D341Med (cell line): ENCODE measurements around the gene SKOR1.

Experiments
- DNase-seq: peaks from one replicate; pipeline ENCODE4 v3.0.0; 2012; ENCODE audit warnings: low spot score

SKOR1 gene

DNA sequence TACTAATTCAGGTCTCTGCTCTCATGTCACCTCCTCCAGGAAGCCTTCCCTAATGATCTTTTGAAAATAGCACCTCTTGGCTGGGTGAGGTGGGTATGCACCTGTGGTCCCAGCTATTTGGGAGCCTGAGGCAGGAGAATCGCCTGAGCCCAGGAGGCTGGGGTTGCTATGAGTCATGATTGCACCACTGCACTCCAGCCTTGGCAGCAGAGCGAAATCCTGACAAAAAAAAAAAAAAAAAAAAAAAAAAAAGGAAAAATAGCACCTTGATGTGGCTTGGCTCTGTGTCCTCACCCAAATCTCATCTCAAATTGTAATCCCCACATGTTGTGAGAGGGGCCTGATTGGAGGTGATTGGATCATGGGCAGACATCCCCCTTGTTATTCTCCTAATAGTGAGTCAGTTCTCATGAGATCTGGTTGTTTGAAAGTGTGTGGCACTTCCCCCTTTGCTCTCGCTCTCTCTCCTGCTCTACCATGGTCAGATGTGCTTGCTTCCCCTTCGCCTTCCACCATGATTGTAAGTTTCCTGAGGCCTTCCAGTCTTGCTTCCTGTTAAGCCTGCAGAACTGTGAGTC, 25.8 kb downstream of the SKOR1 start:
- no peak for DNase-seq

DNA sequence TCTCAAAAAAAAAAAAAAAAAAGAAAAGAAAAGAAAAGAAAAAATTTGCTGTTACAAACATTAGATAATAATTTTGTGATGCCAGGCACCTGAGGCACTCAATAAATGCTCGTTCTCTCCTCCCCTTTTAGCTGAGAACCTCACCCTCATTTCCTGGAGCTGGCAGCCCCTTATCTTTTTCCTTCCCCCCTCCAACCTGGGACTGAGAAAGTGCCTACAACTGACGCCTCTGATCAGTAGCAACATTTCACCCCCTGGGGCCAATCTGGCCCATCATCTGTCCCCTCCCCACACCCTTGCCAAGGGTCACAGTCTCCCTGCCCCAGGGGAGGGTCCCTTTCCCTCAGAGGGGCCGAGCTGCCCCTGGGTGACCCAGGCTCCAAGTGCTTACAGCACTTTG, 27.1 kb downstream of the SKOR1 start:
- no peak for DNase-seq

DNA sequence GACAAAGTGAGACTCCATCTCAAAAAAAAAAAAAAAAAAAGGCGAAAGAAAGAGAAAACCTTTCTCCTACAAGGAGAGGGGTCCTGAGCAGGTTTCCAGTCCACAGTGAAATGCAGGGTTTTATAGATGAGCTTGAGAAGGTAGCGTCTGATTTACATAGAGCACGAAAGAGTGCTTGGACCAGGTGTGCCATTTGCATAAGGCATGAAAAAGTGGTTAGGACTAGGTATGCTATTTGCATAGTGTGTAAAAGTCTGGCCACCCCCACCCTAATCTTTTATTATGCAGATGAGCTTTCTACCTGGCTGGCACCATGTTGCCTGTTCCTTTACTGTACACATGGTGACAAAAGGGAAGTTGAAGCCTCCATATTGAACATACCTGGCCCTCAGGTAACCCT, 28.1 kb downstream of the SKOR1 start:
- DNase-seq: no peak

DNA sequence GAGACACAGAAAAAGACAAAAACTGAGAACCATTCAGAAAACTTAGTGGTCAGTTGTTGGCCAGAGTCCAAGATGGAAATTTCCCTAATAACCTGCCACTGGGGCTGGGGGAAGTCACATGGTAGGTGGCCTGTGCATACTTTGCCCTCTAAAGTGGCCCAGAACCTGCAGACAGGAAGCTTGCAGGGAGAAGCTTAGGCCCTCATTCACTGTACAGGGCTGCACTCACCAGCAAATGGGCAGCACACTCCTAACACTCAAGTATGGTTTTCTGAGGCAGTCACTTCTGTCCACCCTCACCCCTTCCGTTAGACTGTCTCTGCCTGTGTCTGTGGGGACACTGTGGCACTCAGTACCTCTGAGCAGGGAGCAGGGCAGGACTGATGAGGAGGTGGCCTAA, 29.0 kb downstream of the SKOR1 start:
- DNase-seq: no peak

DNA sequence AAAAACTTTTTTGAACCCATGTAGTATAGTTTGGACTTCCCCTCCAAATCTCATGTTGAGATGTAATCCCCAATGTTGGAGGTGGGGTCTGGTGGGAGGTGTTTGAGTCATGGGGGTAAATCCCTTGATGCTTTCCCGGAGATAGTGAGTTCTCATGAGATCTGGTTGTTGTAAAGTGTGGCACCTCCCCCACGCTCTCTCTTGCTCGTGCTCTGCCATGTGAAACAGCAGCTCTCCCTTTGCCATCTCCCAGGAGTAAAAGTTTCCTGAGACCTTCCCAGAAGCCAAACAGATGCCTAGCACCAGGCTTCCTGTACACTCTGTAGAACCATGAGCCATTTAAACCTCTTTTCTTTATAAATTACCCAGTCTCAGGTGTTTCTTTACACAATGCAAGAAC, 30.5 kb downstream of the SKOR1 start:
- DNase-seq: no peak

DNA sequence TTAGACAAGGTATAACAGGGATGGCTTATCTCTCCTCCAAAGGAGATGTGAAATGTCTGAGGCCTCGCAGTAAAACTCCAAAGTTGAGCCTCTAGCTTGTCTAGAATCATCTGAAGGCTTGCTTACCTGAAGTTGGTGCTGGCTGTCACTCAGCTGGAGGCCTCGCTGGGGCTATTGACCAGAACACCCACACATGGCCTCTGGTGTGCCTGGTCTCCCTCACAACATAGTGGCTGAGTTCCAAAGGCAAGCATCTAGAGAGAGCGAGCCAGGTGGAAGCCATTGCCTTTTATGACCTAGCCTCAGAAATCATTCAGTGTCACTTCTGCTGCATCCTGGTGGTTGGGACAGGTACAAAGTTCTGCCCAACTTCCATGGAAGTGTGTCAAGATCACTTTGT, 31.9 kb downstream of the SKOR1 start:
- no peak for DNase-seq

DNA sequence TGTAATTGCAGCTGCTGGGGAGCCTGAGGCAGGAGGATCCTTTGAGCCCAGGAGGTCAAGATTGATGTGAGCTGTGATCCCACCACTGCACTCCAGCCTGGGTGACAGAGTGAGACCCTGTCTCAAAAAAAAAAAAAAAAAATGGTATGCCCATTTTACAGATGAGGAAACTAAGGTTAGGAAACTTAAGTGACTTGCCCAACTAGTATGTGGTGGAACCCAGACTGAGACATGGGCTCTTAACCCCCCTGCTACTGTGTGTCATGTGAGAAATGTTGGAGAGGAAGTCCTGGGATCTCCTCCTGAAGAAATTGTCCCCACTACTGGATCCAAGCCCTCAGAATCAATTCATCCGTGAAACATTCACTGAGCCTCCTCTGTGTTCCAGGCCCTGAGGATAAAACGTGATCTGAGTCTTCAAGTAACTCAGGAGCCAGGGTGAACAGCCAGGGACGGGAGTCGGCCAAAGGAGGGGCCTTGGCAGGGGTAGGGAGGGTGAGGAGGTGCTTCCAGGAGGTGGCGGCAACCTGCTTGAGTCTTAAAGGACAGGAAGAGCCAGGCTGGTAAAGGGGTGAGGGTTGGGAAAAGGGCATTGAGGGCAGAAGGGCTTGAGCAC, 34.1 kb downstream of the SKOR1 start:
- no peak for DNase-seq

DNA sequence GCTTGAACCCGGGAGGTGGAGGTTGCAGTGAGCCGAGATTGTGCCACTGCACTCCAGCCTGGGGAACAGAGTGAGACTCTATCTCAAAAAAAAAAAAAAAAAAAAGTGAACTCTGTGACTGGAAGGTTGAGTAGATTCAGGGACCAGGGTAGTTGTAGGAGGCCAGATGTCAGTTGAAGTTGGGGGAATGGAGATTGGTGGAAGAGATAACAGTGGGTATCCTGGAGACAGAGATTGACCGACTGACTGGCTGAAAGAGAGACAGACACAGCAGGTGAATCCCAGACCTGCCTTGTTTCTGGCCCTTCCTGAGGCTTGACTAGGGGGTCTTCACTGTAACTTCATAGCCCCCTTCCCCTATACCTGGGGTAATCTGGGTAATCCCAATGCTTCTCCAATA, 36.7 kb downstream of the SKOR1 start:
- DNase-seq: no peak

DNA sequence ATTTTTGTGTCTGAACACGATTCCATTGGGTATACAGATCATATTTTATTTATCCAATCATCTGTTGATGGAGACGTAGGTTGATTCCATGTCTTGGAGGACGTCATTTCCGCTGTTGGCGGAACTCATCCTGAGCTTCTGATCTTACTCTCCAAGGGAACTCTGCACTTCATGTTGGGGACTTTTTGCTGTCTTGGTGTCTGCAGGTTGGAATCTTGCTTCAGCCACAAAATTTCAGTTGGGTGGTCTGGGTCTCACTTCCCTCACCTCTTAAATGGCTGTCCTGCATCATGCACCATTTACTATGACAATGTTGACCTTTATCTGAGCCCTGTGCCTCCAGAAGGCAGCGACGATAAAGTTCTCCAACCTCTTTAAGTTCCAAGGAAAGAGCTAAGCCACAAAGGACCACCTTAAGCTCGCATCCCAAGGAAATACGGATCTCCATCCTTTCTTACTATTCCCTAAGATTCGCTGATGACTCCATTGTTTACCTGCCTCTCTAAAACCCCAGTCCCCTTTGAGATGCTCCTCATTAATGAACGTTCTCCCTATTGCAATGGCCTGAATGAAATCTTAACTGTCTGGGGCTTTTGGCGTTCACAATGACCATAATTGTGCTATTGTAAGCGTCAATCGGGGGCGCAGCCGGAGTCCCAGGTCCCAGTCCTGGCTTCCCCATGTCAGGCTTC, 37.6 kb downstream of the SKOR1 start:
- DNase-seq: no peak

DNA sequence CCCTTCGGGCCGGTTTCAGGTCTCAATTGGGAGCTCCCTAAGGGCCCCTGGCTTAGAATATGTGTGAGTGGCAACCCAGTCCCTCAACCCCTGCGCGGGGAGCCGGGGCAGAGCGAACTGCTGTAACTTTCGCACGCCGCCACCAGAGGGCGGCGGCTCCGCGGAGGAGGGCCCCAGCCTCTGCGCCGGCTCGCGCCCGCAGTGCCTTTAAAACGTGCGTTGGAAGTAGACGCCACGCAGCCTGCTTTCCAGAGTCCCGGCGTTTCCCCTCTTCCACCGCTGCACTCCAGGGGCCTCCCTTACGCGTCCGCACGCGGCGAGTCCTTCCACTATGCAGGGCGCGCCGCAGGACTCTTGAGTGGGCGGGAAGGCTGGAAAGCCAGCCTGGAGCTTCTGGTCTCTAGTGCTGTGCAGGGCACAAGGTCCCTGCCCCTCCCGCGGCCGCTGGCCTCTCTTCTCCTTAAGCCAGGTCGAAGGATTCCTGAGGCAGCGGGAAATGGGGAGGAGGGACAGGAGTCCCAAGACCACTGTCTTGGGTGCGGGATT, 38.2 kb downstream of the SKOR1 start:
- DNase-seq: peak; percentile 95

DNA sequence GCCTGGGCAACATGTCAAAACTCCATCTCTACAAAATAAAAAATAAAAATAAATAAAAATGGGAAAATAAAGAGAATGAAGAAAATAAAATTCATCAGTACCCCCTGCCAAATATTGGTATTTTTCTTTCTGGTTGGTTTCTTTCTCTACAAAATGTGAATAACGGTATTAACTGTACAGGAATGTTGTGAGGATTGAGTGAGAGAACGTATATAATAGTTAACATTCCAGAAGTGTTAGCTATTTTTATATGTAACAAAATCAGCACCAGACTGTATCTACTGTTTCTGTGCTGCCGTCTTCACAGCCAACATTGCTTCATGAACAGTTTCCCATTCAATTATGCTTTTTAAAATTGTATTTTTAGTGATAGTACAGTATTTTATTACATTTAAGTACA, 40.0 kb downstream of the SKOR1 start:
- DNase-seq: no peak

DNA sequence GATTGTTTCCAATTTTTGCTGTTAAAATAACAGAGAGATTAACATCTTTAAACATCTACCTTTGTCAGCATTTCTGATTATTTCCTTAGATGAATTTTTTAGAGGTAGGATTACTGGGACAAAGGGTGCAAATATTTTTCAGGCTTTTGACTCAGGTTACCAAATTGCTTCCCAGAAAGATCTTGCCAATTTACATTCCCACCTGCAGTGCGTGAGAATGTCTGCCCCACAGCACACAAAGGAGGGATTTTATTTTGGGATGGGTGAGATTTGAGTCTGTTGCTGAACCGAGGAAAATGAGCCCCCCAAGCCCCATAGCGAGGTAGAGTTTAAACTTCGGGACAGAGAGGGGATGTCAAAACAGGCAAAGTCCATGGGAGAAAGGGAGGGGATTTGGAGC, 40.5 kb downstream of the SKOR1 start:
- no peak for DNase-seq

DNA sequence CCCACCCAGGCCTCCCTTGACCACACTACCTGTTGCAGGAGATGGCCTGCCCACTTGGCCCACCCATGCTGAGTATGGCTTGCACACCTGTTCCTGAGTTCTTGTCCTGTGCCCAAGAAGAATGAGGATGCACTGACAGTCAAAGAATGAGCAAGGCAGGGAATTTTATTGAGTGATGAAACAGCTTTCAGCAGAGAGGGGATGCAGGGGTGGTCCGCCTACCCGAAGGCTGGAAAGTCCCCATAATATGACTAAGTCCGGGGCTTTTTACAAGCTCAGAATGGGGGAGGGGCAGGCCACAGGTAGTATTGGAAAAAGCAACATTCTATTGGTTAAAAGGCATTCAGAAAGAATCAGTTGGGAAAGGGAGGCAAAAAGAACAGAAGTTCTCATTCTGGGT, 44.4 kb downstream of the SKOR1 start:
- no peak for DNase-seq

DNA sequence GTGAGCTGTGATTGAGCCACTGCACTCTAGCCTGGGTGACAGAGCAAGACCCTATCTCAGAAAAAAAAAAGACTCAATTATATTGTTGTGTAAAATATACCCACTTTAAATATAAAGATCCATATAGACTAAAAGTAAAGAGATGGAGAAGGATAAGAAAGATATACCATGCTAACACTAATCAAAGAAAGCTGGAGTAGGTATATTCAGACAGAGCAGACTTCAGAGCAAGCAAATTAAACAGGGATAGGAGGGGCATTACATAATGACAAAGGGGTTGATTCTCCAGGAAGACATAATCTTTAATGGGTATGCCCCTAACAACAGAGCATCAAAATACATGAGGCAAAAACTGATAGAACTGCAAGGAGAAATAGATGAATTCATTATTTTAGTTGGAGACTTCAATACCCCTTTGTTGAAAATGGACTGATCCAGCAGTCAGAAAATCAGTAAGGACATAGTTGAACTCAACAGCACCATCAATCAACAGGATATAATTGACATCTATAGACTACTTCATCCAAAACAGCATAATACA, 45.6 kb downstream of the SKOR1 start:
- no peak for DNase-seq

DNA sequence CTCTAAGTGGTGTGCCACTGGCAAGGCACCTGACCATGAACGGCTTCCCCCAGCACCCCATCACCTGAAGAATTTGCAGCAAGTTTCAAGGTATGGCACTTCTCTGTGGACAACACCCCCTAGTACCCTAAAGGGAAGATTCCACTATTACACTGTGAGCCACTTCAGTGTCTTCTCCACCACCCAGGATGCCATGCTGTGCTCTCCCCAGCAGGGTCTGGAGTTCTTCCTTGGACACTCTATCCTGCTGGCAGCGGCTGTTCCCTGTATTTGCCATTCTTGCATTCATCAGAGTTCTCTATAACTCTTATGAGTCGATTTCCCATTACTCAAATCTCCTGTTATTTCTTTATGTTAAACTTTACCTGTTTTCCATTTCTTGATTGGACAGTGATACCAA, 48.5 kb downstream of the SKOR1 start:
- no peak for DNase-seq

DNA sequence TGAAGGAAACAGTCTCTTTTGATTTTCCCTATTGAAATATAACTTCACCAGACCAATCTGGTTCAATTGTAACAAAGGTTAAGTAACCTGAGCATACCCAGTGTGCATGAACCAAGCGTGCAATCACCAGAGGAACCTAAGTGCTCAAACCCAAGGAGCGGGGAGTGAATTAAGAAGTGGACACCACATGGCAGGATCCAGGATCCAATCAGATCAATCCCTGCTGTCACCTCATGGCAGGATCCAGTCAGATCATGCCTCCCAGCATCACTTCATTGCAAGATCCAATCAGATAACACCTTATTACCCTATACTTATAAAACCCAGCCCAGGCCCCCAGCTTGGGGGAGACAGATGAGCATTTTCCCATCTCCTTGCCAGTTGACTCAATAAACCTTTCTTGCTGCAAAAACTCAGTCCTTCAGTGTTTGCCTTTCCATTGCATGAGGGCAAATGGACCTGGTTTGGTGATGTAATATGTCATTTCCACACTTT, 53.5 kb downstream of the SKOR1 start:
- no peak for DNase-seq

DNA sequence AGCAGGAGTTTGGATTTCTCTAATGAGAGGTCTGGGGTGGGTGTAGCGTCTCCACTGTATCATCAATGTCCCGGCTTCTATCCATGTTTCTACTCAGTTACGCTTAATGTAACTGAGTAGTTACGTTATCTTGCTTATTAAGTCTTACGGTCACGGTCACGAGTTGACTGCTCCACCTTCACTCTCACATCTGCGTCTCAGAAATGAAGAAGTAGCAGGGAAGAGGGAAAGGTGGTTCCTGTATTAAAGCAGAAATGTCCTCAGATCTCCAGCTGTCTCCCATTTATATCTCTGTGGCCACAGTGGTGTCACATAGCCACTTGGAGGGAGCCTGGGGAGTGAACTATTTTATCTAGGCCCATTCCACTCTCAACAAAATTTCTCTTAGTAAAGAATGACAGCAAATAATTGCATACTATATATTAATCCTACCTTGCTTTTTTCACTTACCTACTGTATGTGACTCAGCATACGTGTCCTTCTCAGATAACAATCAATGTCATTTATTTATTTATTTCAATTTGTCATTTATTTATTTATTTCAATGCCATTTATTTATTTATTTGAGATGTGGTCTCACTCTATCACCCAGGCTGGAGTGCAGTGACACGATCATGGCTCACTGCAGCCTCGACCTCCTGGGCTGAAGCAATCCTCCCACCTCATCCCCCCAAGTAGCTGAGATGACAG, 54.3 kb downstream of the SKOR1 start:
- DNase-seq: no peak

DNA sequence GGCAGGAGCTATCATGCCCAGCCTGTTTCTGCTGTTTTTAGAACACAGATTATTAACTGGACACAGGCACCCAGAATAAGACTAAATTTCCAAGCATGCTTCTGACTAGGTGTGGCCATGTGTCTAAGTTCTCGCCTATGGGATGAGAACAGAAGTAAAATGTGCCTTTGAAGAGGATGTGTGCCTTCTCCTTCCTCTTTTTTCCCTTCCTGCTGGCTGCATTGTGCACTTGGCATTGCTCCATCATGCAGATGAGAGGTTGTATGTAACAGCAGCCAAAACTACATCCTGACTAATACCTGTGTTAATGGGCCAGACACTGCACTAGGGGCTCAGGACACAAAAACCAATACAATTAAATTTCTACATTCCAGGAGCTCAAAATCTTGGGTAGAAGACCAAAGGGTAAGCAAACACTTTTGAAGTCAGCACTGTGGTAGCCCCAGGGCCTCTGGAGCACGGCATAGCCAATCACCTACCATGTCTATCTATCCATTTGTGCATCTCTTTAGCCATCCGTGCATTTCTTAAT, 55.4 kb downstream of the SKOR1 start:
- no peak for DNase-seq

DNA sequence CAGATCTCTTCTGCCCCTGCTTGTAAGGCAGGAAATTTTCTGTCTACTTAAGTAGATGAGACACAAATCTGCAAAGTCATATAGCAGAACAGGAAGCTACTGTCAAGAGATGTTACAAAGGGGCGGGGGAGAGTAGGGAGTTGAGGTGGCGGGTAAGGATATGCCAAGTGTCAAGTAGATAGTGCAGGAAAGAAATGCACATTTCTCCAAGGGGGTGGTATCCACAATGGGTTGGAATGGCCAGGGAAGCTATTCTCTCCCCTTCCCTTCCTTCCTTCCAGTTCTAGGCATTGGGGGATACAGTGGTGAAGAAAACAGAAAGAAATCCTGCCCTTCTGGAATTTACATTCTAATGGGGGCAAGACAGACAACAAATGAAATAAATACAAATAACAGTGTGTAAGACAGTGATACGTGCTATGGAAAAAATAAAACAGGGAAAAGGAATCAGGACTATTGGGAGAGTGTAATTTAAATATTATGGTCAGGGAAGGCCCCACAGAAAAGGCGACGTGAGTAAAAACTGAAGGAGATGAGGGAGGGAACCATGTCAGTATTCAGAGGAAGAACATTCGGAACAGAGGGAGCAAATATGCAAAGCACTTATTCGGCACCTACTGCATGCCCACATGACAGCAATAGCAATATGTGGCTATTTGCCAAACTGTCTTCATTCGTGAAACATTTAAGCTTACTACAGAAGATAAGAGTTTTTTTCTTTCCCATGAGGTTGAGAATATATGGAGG, 57.4 kb downstream of the SKOR1 start:
- DNase-seq: no peak

DNA sequence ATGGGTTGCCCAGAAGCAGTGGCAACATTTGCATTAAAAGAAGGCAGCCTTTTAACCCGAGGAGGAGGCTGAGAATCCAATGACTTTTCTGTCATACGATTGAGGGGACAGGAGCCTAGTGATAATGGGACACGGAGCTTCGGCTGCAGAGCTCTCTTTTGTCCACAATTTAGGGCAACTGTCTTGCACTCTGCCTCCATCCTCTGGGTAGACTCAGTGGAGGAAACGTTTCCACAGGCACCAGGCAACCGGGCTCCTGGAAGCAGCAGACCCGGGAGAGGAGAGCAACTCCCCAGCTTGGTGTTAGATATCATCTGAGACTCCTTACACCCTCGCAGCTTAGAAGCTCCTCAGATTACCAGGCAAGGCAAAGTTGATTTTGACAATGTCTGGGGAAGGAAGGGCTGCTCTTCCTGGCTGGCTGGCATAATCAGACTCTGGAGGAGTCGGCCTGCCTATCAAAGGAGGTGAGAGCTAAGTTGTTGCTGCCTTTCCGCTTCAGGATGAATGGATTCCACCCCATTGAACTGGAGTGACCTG, 58.0 kb downstream of the SKOR1 start:
- DNase-seq: no peak

DNA sequence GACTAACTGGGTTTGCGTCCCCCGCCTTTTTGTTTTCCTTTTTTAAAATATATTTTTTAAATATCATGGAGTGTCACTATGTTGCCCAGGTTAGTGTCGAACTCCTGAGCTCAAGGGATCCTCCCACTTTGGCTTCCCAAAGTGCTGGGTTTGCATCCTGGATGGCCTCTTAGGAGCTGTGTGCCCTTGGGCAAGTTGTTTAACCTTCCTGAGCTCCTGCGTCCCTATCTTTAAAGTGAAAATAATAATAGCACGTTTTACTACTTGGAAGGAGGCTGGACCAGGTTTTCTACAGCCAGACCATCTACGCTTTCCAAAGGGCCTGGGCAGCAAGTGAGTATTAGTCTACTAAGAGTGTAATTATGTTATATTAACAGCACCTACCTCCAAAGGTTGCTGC, 58.7 kb downstream of the SKOR1 start:
- no peak for DNase-seq
